ENCODE results near the gene STAG1.

DNA sequence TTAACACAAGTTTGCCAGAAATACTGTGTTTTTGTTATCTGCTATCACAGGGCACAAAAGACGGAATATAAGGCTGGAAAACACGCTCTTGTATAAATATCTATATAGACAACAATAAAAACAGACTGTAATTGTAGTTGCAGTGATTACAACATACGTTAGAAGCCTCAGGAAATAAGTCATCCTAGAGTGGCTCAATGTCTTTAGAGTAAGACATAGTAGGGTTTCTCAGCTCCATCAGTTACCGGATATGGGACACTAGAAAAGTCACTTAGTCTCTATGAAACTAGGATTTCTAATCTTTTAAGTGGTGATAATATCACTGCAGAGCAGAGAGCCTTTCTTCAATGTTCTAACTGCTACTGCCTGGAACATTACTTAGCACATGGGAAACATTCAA is 208.8 kb downstream of the STAG1 start:
- TF ChIP-seq, protein P1, sequence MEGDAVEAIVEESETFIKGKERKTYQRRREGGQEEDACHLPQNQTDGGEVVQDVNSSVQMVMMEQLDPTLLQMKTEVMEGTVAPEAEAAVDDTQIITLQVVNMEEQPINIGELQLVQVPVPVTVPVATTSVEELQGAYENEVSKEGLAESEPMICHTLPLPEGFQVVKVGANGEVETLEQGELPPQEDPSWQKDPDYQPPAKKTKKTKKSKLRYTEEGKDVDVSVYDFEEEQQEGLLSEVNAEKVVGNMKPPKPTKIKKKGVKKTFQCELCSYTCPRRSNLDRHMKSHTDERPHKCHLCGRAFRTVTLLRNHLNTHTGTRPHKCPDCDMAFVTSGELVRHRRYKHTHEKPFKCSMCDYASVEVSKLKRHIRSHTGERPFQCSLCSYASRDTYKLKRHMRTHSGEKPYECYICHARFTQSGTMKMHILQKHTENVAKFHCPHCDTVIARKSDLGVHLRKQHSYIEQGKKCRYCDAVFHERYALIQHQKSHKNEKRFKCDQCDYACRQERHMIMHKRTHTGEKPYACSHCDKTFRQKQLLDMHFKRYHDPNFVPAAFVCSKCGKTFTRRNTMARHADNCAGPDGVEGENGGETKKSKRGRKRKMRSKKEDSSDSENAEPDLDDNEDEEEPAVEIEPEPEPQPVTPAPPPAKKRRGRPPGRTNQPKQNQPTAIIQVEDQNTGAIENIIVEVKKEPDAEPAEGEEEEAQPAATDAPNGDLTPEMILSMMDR (conservative IDR thresholded peaks at IDR 0.05; ENCODE audit: low read length) = no peak
- no peak for TF ChIP-seq EZH2phosphoT487 (IDR thresholded peaks at IDR 0.05; ENCODE audit: borderline replicate concordance)

All from Loucy (cell line).